ENCODE results near the gene CPNE8. TPM values are rescaled to one million over a fixed set of nuclear protein-coding genes. Genes with fewer than 3 reads are reported as not detected.
A peak's percentile ranks its signal among the peaks of the same experiment; 100 is the strongest.

The CPNE8 gene
- total and polyA plus RNA-seq, 5 donors from 2014 or later = 0.73 to 10.3 (median 1.5) TPM

DNA sequence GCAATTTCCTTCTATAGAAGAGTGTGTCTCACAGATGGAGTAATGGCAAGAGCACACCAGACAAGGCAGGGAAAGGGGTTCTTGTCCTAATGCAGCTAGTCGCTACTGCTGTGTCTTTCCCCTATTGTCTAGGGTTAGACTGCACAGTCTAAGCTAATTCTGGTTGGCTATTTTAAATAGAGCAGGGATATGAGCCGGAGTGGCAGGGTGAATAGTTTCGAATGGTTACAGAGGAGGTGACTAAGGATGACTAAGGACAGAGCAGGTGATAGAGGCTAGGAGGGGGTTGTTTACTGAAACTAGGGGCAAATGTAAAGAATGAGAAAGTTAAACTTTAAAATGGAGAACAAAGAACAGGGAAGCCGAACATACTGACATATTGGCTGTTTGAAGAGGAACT is 25.6 kb upstream of the CPNE8 start:
- H3K4me3 ChIP-seq (ENCODE audit: low read depth, low read length) = no peak overlapping the region
- Mint-ChIP-seq H3K36me3 (no peaks in the 10 kb centered on the region), H3K4me1 (peaks cover 0 to 2% (median 0%) of the 10 kb centered on the region in 4 donors), H3K9me3 (peaks cover 0 to 4% (median 2%) of the 10 kb centered on the region in 7 donors), H3K27ac (no peak overlapping the region), H3K27me3 (no peaks in the 10 kb centered on the region), H3K4me3 (no peak overlapping the region)
- DNase-seq (no peak), ATAC-seq (ENCODE audit: low read depth in 2 of 2) (no peak)
- H3K27me3 ChIP-seq (ENCODE audit: control insufficient read depth, insufficient read depth, low read length) = no peaks in the 10 kb centered on the region
- no peaks in the 10 kb centered on the region for H3K9me3 ChIP-seq (ENCODE audit: control insufficient read depth in 2 of 2, low read length in 2 of 2)
- H3K4me1 ChIP-seq (ENCODE audit: control insufficient read depth, insufficient read depth, low read length, poor library complexity, severe bottlenecking) = no peaks in the 10 kb centered on the region
- no peak overlapping the region for H3K27ac ChIP-seq (ENCODE audit: insufficient read depth, low read length, poor library complexity, severe bottlenecking)
- no peaks in the 10 kb centered on the region for H3K36me3 ChIP-seq (ENCODE audit: control insufficient read depth, insufficient read depth, low read length)

DNA sequence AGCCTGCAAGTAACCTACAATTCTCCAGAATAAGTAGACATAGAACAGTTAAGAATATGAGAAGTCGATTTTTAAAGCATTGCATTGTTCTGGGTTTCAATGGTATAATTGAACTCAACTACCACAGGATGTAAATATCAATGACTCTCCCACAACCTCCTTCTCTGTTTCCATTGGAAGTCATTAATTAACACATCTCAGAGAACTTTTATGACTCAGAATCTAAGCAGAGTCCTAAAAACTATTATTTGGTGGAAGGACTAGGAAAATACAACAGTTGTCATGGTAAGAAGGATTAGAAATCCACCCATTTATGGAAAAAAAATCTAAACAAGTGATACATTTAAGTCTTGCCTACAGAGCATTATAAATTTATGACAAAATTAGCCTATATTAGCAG is 21.1 kb upstream of the CPNE8 start:
- Mint-ChIP-seq H3K4me3 (no peak overlapping the region), H3K27me3 (peaks cover 10% of the 10 kb centered on the region), H3K27ac (no peak overlapping the region), H3K9me3 (peaks cover 0 to 8% (median 0%) of the 10 kb centered on the region in 7 donors), H3K36me3 (no peaks in the 10 kb centered on the region), H3K4me1 (no peaks in the 10 kb centered on the region)
- Histone ChIP-seq H3K27ac (ENCODE audit: insufficient read depth, low read length, poor library complexity, severe bottlenecking) (no peak overlapping the region), H3K4me1 (ENCODE audit: control insufficient read depth, insufficient read depth, low read length, poor library complexity, severe bottlenecking) (no peaks in the 10 kb centered on the region), H3K4me3 (ENCODE audit: low read depth, low read length) (no peak overlapping the region), H3K9me3 (ENCODE audit: control insufficient read depth in 2 of 2, low read length in 2 of 2) (no peaks in the 10 kb centered on the region), H3K36me3 (ENCODE audit: control insufficient read depth, insufficient read depth, low read length) (no peaks in the 10 kb centered on the region), H3K27me3 (ENCODE audit: control insufficient read depth, insufficient read depth, low read length) (no peaks in the 10 kb centered on the region)
- DNase-seq (no peak), ATAC-seq (ENCODE audit: low read depth in 2 of 2) (no peak)

DNA sequence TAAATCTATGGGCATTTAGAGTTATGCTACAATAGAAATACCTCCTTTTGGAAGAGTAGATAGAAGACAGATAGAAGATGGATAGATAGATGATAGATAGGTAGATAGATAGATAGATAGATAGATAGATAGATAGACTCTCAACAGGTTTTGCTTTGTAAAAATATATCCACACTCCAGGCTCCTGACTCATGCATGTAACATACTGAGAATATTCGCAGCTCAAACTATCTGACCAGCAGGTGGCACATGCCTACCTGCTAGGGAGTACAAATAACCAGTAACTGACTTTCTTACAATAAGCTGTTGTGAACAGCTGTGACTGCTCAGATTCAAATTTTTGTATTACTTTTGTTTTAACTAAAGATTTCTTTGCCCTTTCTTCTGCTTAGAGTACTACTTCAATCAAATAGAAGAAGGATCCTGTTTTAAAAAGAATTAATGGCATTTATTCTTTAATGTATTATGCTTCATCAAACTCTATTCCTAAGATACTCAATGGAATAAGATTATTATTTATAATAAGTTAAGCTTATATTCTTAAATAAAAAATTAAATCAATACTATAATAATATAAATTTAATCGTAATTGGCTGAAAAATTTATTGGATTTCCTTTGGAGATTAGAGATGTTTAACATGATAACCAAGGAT is 15.8 kb upstream of the CPNE8 start:
- H3K4me3 ChIP-seq (ENCODE audit: low read depth, low read length) = no peak overlapping the region
- peaks cover 2% of the 10 kb centered on the region for H3K27me3 ChIP-seq (ENCODE audit: control insufficient read depth, insufficient read depth, low read length)
- Mint-ChIP-seq H3K27me3 (peaks cover 10% of the 10 kb centered on the region), H3K4me3 (no peak overlapping the region), H3K4me1 (no peaks in the 10 kb centered on the region), H3K27ac (no peak overlapping the region), H3K36me3 (no peaks in the 10 kb centered on the region), H3K9me3 (peaks cover 0 to 8% (median 0%) of the 10 kb centered on the region in 7 donors)
- no peaks in the 10 kb centered on the region for H3K4me1 ChIP-seq (ENCODE audit: control insufficient read depth, insufficient read depth, low read length, poor library complexity, severe bottlenecking)
- DNase-seq (peak in 2 of 3 donors; percentile 21 to 57), ATAC-seq (ENCODE audit: low read depth in 2 of 2) (no peak)
- H3K9me3 ChIP-seq (ENCODE audit: control insufficient read depth in 2 of 2, low read length in 2 of 2) = no peaks in the 10 kb centered on the region
- no peaks in the 10 kb centered on the region for H3K36me3 ChIP-seq (ENCODE audit: control insufficient read depth, insufficient read depth, low read length)
- H3K27ac ChIP-seq (ENCODE audit: insufficient read depth, low read length, poor library complexity, severe bottlenecking) = no peak overlapping the region

DNA sequence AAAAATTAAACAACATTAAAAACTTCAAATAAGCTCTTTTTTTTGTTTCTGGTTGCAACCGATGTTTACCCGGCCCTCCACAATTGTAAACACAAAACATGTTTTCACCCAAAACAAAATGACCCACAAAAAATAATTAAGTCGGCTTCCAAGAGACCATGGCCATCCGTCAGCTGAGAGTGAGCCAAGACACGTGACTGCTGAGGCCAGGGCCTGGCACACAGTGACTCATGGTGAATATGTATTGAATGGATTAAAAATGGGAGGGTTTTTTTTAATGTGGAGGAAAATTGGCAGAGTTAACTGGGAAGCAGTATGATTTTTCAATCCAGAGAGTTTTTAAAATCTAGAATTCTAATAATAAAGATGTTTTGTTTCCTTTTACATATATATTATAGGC is 13.8 kb upstream of the CPNE8 start:
- Histone ChIP-seq H3K36me3 (ENCODE audit: control insufficient read depth, insufficient read depth, low read length) (no peaks in the 10 kb centered on the region), H3K4me1 (ENCODE audit: control insufficient read depth, insufficient read depth, low read length, poor library complexity, severe bottlenecking) (no peaks in the 10 kb centered on the region), H3K9me3 (ENCODE audit: control insufficient read depth in 2 of 2, low read length in 2 of 2) (no peaks in the 10 kb centered on the region), H3K27me3 (ENCODE audit: control insufficient read depth, insufficient read depth, low read length) (peaks cover 4% of the 10 kb centered on the region), H3K4me3 (ENCODE audit: low read depth, low read length) (no peak overlapping the region), H3K27ac (ENCODE audit: insufficient read depth, low read length, poor library complexity, severe bottlenecking) (no peak overlapping the region)
- ATAC-seq (ENCODE audit: low read depth in 2 of 2) (no peak), DNase-seq (no peak)
- H3K4me3 Mint-ChIP-seq = no peak overlapping the region
- peaks cover 5% of the 10 kb centered on the region for H3K27me3 Mint-ChIP-seq
- no peaks in the 10 kb centered on the region for H3K4me1 Mint-ChIP-seq
- no peaks in the 10 kb centered on the region for H3K36me3 Mint-ChIP-seq
- no peak overlapping the region for H3K27ac Mint-ChIP-seq
- H3K9me3 Mint-ChIP-seq = peaks cover 0 to 8% (median 0%) of the 10 kb centered on the region in 7 donors

DNA sequence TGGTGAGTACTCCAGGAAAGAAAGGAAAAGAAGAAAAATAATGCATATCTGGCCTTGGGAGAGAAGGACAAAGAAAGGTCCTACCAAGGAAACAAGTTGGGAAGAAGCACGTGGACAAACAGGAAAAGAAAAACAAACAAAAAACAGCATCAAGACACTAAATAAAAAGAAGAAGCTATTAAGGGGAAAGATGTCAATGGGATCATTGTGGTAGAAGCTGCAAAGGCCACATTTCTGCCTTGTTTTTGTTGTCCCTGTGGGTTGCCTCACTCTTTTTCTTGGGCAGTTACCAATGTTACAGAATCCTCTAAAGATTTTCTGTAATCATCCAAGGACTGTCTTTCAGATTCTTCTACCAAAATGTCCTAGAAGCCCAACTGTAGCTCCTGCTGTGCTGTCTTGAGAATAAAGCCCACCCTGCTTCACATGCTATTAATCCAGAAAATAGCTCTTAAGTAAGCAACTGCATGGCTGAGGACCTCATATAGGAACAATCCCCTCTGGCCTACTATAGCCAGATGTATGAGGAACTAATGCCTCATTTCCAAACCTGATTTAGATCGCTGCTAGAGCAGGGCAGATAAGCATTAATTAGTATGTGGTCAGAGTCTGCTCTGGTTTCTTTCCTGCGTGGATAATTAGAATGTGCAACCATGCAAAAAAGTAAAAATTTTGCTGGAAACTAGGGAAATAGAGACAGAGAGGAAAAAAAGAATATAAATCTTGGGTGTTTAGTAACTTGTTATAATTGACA is 10.2 kb upstream of the CPNE8 start:
- Histone ChIP-seq H3K27ac (ENCODE audit: insufficient read depth, low read length, poor library complexity, severe bottlenecking) (no peak overlapping the region), H3K4me1 (ENCODE audit: control insufficient read depth, insufficient read depth, low read length, poor library complexity, severe bottlenecking) (no peaks in the 10 kb centered on the region), H3K36me3 (ENCODE audit: control insufficient read depth, insufficient read depth, low read length) (no peaks in the 10 kb centered on the region), H3K27me3 (ENCODE audit: control insufficient read depth, insufficient read depth, low read length) (peaks cover 6% of the 10 kb centered on the region), H3K4me3 (ENCODE audit: low read depth, low read length) (no peak overlapping the region), H3K9me3 (ENCODE audit: control insufficient read depth in 2 of 2, low read length in 2 of 2) (no peaks in the 10 kb centered on the region)
- no peak overlapping the region for H3K27ac Mint-ChIP-seq
- H3K27me3 Mint-ChIP-seq = peaks cover 11% of the 10 kb centered on the region
- no peak for ATAC-seq (ENCODE audit: low read depth in 2 of 2)
- no peaks in the 10 kb centered on the region for H3K36me3 Mint-ChIP-seq
- no peaks in the 10 kb centered on the region for H3K4me1 Mint-ChIP-seq
- no peak for DNase-seq
- peaks cover 0 to 6% (median 0%) of the 10 kb centered on the region in 7 donors for H3K9me3 Mint-ChIP-seq
- H3K4me3 Mint-ChIP-seq = no peak overlapping the region

DNA sequence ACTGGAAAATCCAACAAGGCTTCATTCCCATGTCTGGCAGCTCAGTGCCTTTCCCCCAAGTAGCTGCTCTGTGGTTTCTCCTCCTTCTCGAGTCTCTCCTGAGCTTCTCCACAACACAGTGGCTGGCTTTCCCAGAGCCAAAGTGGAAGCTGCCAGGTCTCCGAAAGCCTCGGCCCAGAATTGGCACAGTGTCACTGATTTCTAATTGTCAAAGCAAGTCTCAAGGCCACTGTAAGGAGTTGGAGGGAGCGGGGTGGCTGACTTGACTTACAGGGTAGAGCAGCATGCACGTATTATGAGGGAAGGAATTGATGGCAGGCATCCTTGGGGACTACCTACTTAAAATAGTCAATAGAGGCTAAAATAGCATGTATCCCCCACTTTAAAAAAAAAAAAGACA is 6.7 kb upstream of the CPNE8 start:
- Histone ChIP-seq H3K36me3 (ENCODE audit: control insufficient read depth, insufficient read depth, low read length) (no peaks in the 10 kb centered on the region), H3K4me1 (ENCODE audit: control insufficient read depth, insufficient read depth, low read length, poor library complexity, severe bottlenecking) (no peaks in the 10 kb centered on the region), H3K9me3 (ENCODE audit: control insufficient read depth in 2 of 2, low read length in 2 of 2) (no peaks in the 10 kb centered on the region), H3K4me3 (ENCODE audit: low read depth, low read length) (no peak overlapping the region), H3K27me3 (ENCODE audit: control insufficient read depth, insufficient read depth, low read length) (peaks cover 4% of the 10 kb centered on the region), H3K27ac (ENCODE audit: insufficient read depth, low read length, poor library complexity, severe bottlenecking) (no peak overlapping the region)
- Mint-ChIP-seq H3K27me3 (peaks cover 16% of the 10 kb centered on the region), H3K4me3 (no peak overlapping the region), H3K27ac (peak overlapping the region in 1 of 3 donors; percentile 34), H3K36me3 (no peaks in the 10 kb centered on the region), H3K9me3 (no peaks in the 10 kb centered on the region), H3K4me1 (peaks cover under 1 to 3% (median 2%) of the 10 kb centered on the region in 4 donors)
- ATAC-seq (ENCODE audit: low read depth in 2 of 2) = no peak
- DNase-seq = no peak

DNA sequence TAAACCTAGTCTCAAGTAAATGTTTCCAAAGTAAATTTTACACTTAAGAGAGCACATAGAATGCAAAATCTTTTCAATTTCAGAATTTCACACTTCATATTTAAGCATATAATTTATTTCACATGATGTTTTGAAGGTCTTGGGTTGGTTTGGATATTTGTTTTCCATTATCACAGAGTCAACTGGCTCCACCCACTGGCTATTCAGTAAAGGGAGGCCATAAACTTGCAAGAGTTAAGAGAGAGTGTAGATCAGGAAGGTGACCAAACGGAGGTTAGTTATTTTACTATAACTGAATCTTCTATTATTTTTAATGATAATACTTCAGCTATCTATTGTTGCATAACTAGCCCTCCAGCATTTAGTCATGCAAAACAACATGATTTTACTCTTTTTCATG is 6.2 kb upstream of the CPNE8 start:
- no peak for ATAC-seq (ENCODE audit: low read depth in 2 of 2)
- peaks cover 2 to 7% (median 5%) of the 10 kb centered on the region in 4 donors for H3K4me1 Mint-ChIP-seq
- peaks cover 21% of the 10 kb centered on the region for H3K27me3 Mint-ChIP-seq

More for the DNA sequence above, 6.2 kb upstream of the CPNE8 start:
- peaks cover 4% of the 10 kb centered on the region for H3K27me3 ChIP-seq (ENCODE audit: control insufficient read depth, insufficient read depth, low read length)
- Mint-ChIP-seq H3K27ac (no peak overlapping the region), H3K36me3 (no peaks in the 10 kb centered on the region), H3K9me3 (peaks cover 0 to 2% (median 0%) of the 10 kb centered on the region in 7 donors), H3K4me3 (no peak overlapping the region)
- H3K9me3 ChIP-seq (ENCODE audit: control insufficient read depth in 2 of 2, low read length in 2 of 2) = no peaks in the 10 kb centered on the region
- DNase-seq = no peak
- H3K36me3 ChIP-seq (ENCODE audit: control insufficient read depth, insufficient read depth, low read length) = no peaks in the 10 kb centered on the region
- H3K4me1 ChIP-seq (ENCODE audit: control insufficient read depth, insufficient read depth, low read length, poor library complexity, severe bottlenecking) = no peaks in the 10 kb centered on the region
- H3K27ac ChIP-seq (ENCODE audit: insufficient read depth, low read length, poor library complexity, severe bottlenecking) = no peak overlapping the region
- no peak overlapping the region for H3K4me3 ChIP-seq (ENCODE audit: low read depth, low read length)
